SU-DHL-6 (cell line): Measurements from ENCODE around the gene MAST2.
"Not testable (repeated sequence)": the region's sequence is repeated elsewhere in the genome, so short reads cannot be mapped to it uniquely, and the experiment has no call there.

ENCODE experiments used
- H2AFZ ChIP-seq: fragments of 200-600 bp; sonication (generic); 2 replicates; pipeline ENCODE4 v1.6.1; 2014; ENCODE audit warnings: low read depth, mild to moderate bottlenecking, moderate library complexity, mixed read lengths, antibody characterized with exemption, low read length; ENCODE audit not compliant: severe bottlenecking
- H3F3A ChIP-seq: fragments of 200-600 bp; shearing (Covaris generic); 2 replicates; pipeline ENCODE4 v1.6.0; 2016; ENCODE audit warnings: antibody characterized with exemption, mild to moderate bottlenecking; ENCODE audit not compliant: insufficient read depth
- H3K27ac ChIP-seq: fragments of 200-600 bp; sonication (generic); 2 replicates; pipeline ENCODE4 v1.5.1; 2016; ENCODE audit warnings: low read depth, mild to moderate bottlenecking, low read length, moderate library complexity, mixed read lengths
- H3K27me3 ChIP-seq: fragments of 200-600 bp; sonication (generic), shearing (Covaris generic); 2 replicates; pipeline ENCODE4 v1.6.0; 2014; ENCODE audit warnings: mild to moderate bottlenecking, low read length
- H3K36me3 ChIP-seq: fragments of 200-600 bp; sonication (generic); 2 replicates; pipeline ENCODE4 v1.6.1; 2014; ENCODE audit warnings: mild to moderate bottlenecking, low read length, mixed read lengths
- H3K4me2 ChIP-seq: fragments of 300-600, 200-600 bp; shearing (Covaris generic), sonication (generic); 2 replicates; pipeline ENCODE4 v1.6.0; 2014; ENCODE audit warnings: low read length, low read depth, mild to moderate bottlenecking; ENCODE audit not compliant: poor library complexity, severe bottlenecking
- H3K4me3 ChIP-seq: fragments of 200-600 bp; sonication (generic); 2 replicates; pipeline ENCODE4 v1.5.1; 2014; ENCODE audit warnings: antibody characterized with exemption, low read length, mild to moderate bottlenecking, mixed read lengths; ENCODE audit not compliant: insufficient read depth, poor library complexity, severe bottlenecking
- H3K79me2 ChIP-seq: fragments of 200-600 bp; sonication (generic); 2 replicates; pipeline ENCODE4 v1.6.1; 2014; ENCODE audit warnings: mild to moderate bottlenecking, low read length, moderate library complexity; ENCODE audit not compliant: insufficient read depth
- H3K9ac ChIP-seq: fragments of 200-600 bp; sonication (generic); 2 replicates; pipeline ENCODE4 v1.7.0; 2014; ENCODE audit warnings: mild to moderate bottlenecking, low read length
- H3K9me2 ChIP-seq: fragments of 200-600 bp; sonication (generic); replicated peaks from 2 replicates; pipeline ENCODE4 v1.6.1; 2014; ENCODE audit warnings: low read length; ENCODE audit not compliant: insufficient read depth
- H3K9me3 ChIP-seq: fragments of 200-600 bp; sonication (generic); 2 replicates; pipeline ENCODE4 v1.6.1; 2014; ENCODE audit warnings: low read length, mixed read lengths; ENCODE audit not compliant: insufficient read depth
- H4K20me1 ChIP-seq: fragments of 200-600 bp; sonication (generic); 2 replicates; pipeline ENCODE4 v1.6.1; 2014; ENCODE audit warnings: low read depth, mild to moderate bottlenecking, antibody characterized with exemption, low read length, moderate library complexity, mixed read lengths
- CTCF ChIP-seq: fragments of 200-600 bp; sonication (generic); IDR thresholded peaks from one replicate; pipeline ENCODE4 v1.5.1; 2017; ENCODE audit warnings: antibody characterized with exemption, mild to moderate bottlenecking, low read length, moderate library complexity; ENCODE audit not compliant: insufficient read depth, poor library complexity, severe bottlenecking
- EZH2phosphoT487 ChIP-seq: fragments of 200-600 bp; sonication (generic), shearing (Covaris generic); conservative IDR thresholded peaks from 2 replicates; pipeline ENCODE4 v1.6.1; 2018; ENCODE audit warnings: mild to moderate bottlenecking, antibody characterized with exemption, low read length, moderate library complexity, mixed read lengths

Gene MAST2

GRCh38 chr1:45836451-45836850 lies 33.0 kb downstream of the MAST2 start:
- Histone ChIP-seq H4K20me1 (no peaks in the 10 kb centered on the region), H3K36me3 (peaks cover 18% of the 10 kb centered on the region), H3K9me2 (no peaks in the 10 kb centered on the region), H3K4me2 (peak overlapping the region; percentile 79), H3K9ac (peak overlapping the region; percentile 46), H2AFZ (no peak overlapping the region), H3K27ac (peak overlapping the region; percentile 96), H3F3A (peaks cover 91% of the 10 kb centered on the region), H3K79me2 (peaks cover 49% of the 10 kb centered on the region), H3K4me3 (peak overlapping the region; percentile 3), H3K27me3 (no peaks in the 10 kb centered on the region), H3K9me3 (no peaks in the 10 kb centered on the region)
- no peak for TF ChIP-seq EZH2phosphoT487
- TF ChIP-seq CTCF = no peak

- Histone ChIP-seq H3K4me2 (peak overlapping the region; percentile 79), H3K9ac (peak overlapping the region; percentile 46), H3K36me3 (peaks cover 18% of the 10 kb centered on the region), H3K27ac (peak overlapping the region; percentile 96), H3F3A (peaks cover 96% of the 10 kb centered on the region), H3K79me2 (peaks cover 51% of the 10 kb centered on the region), H3K4me3 (peak overlapping the region; percentile 3)
- H3K9me3 ChIP-seq, H2AFZ ChIP-seq, H3K9me2 ChIP-seq, H3K27me3 ChIP-seq, H4K20me1 ChIP-seq: not testable (repeated sequence)
These were observed 33.4 kb downstream of the MAST2 start for GRCh38 chr1:45836861-45837260.

GRCh38 chr1:45838322-45838721 lies 34.9 kb downstream of the MAST2 start:
- Histone ChIP-seq H3K4me2 (peak overlapping the region; percentile 79), H3K27ac (peak overlapping the region; percentile 96), H3K36me3 (peaks cover 18% of the 10 kb centered on the region), H3F3A (peaks cover 96% of the 10 kb centered on the region), H3K9ac (0 out of 2 replicates have a peak overlapping the region, but pooled peaks have one; percentile 6), H3K79me2 (peaks cover 62% of the 10 kb centered on the region)
- H3K9me2 ChIP-seq, H3K9me3 ChIP-seq, H3K4me3 ChIP-seq, H3K27me3 ChIP-seq, H4K20me1 ChIP-seq, H2AFZ ChIP-seq: not testable (repeated sequence)

GRCh38 chr1:45840704-45841103 lies 37.3 kb downstream of the MAST2 start:
- Histone ChIP-seq H3K36me3 (peaks cover 12% of the 10 kb centered on the region), H3F3A (peaks cover 77% of the 10 kb centered on the region), H2AFZ (no peak overlapping the region), H3K79me2 (peaks cover 68% of the 10 kb centered on the region), H3K27ac (peak overlapping the region; percentile 96), H3K4me2 (peak overlapping the region; percentile 79), H3K9me2 (no peaks in the 10 kb centered on the region), H3K9me3 (no peaks in the 10 kb centered on the region), H3K27me3 (no peaks in the 10 kb centered on the region), H4K20me1 (no peaks in the 10 kb centered on the region), H3K9ac (peak overlapping the region; percentile 48), H3K4me3 (no peak overlapping the region)
- TF ChIP-seq EZH2phosphoT487 = no peak
- no peak for TF ChIP-seq CTCF
